Esophagus mucosa (tissue), 1 donor: ENCODE results near the gene CALHM1. TPM values are rescaled to one million over a fixed set of nuclear protein-coding genes. Genes with fewer than 3 reads are reported as not detected.
A peak's percentile ranks its signal among the peaks of the same experiment; 100 is the strongest.
"Not testable (repeated sequence)": the region's sequence is repeated elsewhere in the genome, so short reads cannot be mapped to it uniquely, and the experiment has no call there.

Source experiments
- ATAC-seq: fragments of 200-7000 bp; cut with Tn5 transposase; one replicate; pipeline ENCODE4 v1.9.1; 2020
- total RNA-seq: library from RNA; stranded (reverse); gene quantifications from one replicate; pipeline ENCODE4 v1.2.4, GENCODE V29; 2023
- donor health status: DM: yes; HTN: yes; CAD: no.

Gene CALHM1
- total RNA-seq, 1 donor from 2014 or later = 0.04 TPM

- no peak for ATAC-seq
Observed at GRCh38 chr10:103428989-103429643, 29.6 kb downstream of the CALHM1 start.

- no peak for ATAC-seq
Observed at GRCh38 chr10:103427866-103428265, 30.8 kb downstream of the CALHM1 start.

GRCh38 chr10:103423748-103424147 is 35.0 kb downstream of the CALHM1 start:
- no peak for ATAC-seq

GRCh38 chr10:103419101-103419500 is 39.6 kb downstream of the CALHM1 start:
- no peak for ATAC-seq

GRCh38 chr10:103417601-103418000 is 41.1 kb downstream of the CALHM1 start:
- no peak for ATAC-seq

- ATAC-seq = not testable (repeated sequence)
Observed at GRCh38 chr10:103417148-103417469, 41.6 kb downstream of the CALHM1 start.

- ATAC-seq = peak; percentile 53
Observed at GRCh38 chr10:103416436-103417147, 42.1 kb downstream of the CALHM1 start.

GRCh38 chr10:103415581-103415980 is 43.1 kb downstream of the CALHM1 start:
- no peak for ATAC-seq

GRCh38 chr10:103413564-103413963 is 45.1 kb downstream of the CALHM1 start:
- ATAC-seq = no peak

Other genes with a start within 250 kb of the CALHM1 start
- gene RPEL1, start 213.0 kb downstream of the CALHM1 start, total RNA-seq = not detected
- gene INA, start 181.8 kb downstream of the CALHM1 start, total RNA-seq = 1.4 TPM
- 4.5 TPM for gene PCGF6, start 107.8 kb downstream of the CALHM1 start, total RNA-seq
- 2.6 TPM for gene TAF5, start 90.9 kb downstream of the CALHM1 start, total RNA-seq
- gene ATP5MK, start 62.4 kb downstream of the CALHM1 start, total RNA-seq = 399 TPM
- 23.5 TPM for gene PDCD11, start 62.3 kb downstream of the CALHM1 start, total RNA-seq
- 2.7 TPM for gene CALHM2, start 6.5 kb downstream of the CALHM1 start, total RNA-seq
- gene CALHM3, start 20.3 kb upstream of the CALHM1 start, total RNA-seq = not detected
- 0.16 TPM for gene NEURL1, start 34.8 kb upstream of the CALHM1 start, total RNA-seq